22Rv1 (cell line): ENCODE data around the gene MRPL41.

Source experiments
- CTCF ChIP-seq: fragments of 450-650 bp; IDR thresholded peaks from 2 replicates; pipeline ENCODE4 v1.5.1; 2017; ENCODE audit warnings: mild to moderate bottlenecking
- ZFX ChIP-seq: fragments of 450-650 bp; IDR thresholded peaks from 2 replicates; pipeline ENCODE4 v1.6.1; 2017; ENCODE audit warnings: antibody characterized with exemption, borderline replicate concordance

- TF ChIP-seq CTCF (no peak), ZFX (no peak)
Measured at GRCh38 chr9:137586854-137587253, 35.2 kb downstream of the MRPL41 start.
